Hepatocyte (in vitro differentiated cells): ENCODE measurements around the gene LHPP. TPM values are rescaled to one million over a fixed set of nuclear protein-coding genes. Genes with fewer than 3 reads are reported as not detected.

ENCODE experiments used
- DNase-seq: peaks from one replicate; pipeline ENCODE4 v3.0.0-alpha.2; 2016; ENCODE audit warnings: low spot score
- H2AFZ ChIP-seq: fragments of 200-600 bp; sonication (generic); 2 replicates; pipeline ENCODE4 v1.6.0; 2016; ENCODE audit warnings: antibody characterized with exemption, mild to moderate bottlenecking
- H3K27ac ChIP-seq: fragments of 200-600 bp; sonication (generic); 2 replicates; pipeline ENCODE4 v1.5.1; 2016; ENCODE audit warnings: mild to moderate bottlenecking
- H3K27me3 ChIP-seq: fragments of 200-600 bp; sonication (generic); 2 replicates; pipeline ENCODE4 v1.6.1; 2016
- H3K36me3 ChIP-seq: fragments of 200-600 bp; sonication (generic); replicated peaks from 2 replicates; pipeline ENCODE4 v1.5.1; 2016; ENCODE audit warnings: low read depth; ENCODE audit not compliant: insufficient read depth
- H3K4me1 ChIP-seq: fragments of 200-600 bp; sonication (generic); 2 replicates; pipeline ENCODE4 v1.5.1; 2016; ENCODE audit warnings: mild to moderate bottlenecking, moderate library complexity; ENCODE audit not compliant: insufficient read depth
- H3K4me2 ChIP-seq: fragments of 200-600 bp; sonication (generic); 2 replicates; pipeline ENCODE4 v1.6.0; 2016
- H3K4me3 ChIP-seq: fragments of 200-600 bp; sonication (generic); 2 replicates; pipeline ENCODE4 v1.5.1; 2016; ENCODE audit warnings: mild to moderate bottlenecking
- H3K79me2 ChIP-seq: fragments of 200-600 bp; sonication (generic); 2 replicates; pipeline ENCODE4 v1.6.0; 2017; ENCODE audit warnings: mild to moderate bottlenecking
- H3K9me2 ChIP-seq: fragments of 200-600 bp; sonication (generic); replicated peaks from 2 replicates; pipeline ENCODE4 v1.6.0; 2017; ENCODE audit warnings: mild to moderate bottlenecking; ENCODE audit not compliant: insufficient read depth
- H3K9me3 ChIP-seq: fragments of 200-600 bp; sonication (generic); 2 replicates; pipeline ENCODE4 v1.5.1; 2016; ENCODE audit warnings: low read depth, mild to moderate bottlenecking
- H4K20me1 ChIP-seq: fragments of 200-600 bp; sonication (generic); 2 replicates; pipeline ENCODE4 v1.6.0; 2016; ENCODE audit warnings: mild to moderate bottlenecking; ENCODE audit not compliant: insufficient read depth, poor library complexity, severe bottlenecking
- CTCF ChIP-seq: fragments of 200-600 bp; sonication (generic); IDR thresholded peaks from 2 replicates; pipeline ENCODE4 v1.5.1; 2016; ENCODE audit warnings: antibody characterized with exemption, mild to moderate bottlenecking; ENCODE audit not compliant: poor library complexity
- EZH2 ChIP-seq: fragments of 200-600 bp; sonication (generic); IDR thresholded peaks from 2 replicates; pipeline ENCODE4 v1.6.1; 2016; ENCODE audit warnings: antibody characterized with exemption, mild to moderate bottlenecking, borderline replicate concordance
- EZH2phosphoT487 ChIP-seq: fragments of 200-600 bp; sonication (generic); IDR thresholded peaks from one replicate; pipeline ENCODE4 v1.6.1; 2018; ENCODE audit warnings: antibody characterized with exemption, mild to moderate bottlenecking, low read depth, moderate library complexity; ENCODE audit not compliant: unreplicated experiment, severe bottlenecking
- WGBS: methylation state at CpG from one replicate; pipeline ENCODE4 v1.1.6; 2016; ENCODE audit warnings: low lambda C conversion rate; ENCODE audit errors: missing lambda C conversion rate; 5-methylcytosine and 5-hydroxymethylcytosine counted together
- polyA plus RNA-seq: library from polyadenylated mRNA; unstranded; fragments of >200 nt; fragmentation: Nextera tagmentation; extraction: Ambion mirVana; gene quantifications from 2 replicates; pipeline ENCODE4 v1.2.1, GENCODE V29; 2016
- total RNA-seq: library from RNA; depleted of rRNA; stranded (reverse); fragments of >200 nt; gene quantifications from 2 replicates; pipeline ENCODE4 v1.2.3, GENCODE V29; 2014

The LHPP gene
- total and polyA plus RNA-seq, 2 experiments from 2014 or later, result 29.4 to 30.3 TPM

DNA sequence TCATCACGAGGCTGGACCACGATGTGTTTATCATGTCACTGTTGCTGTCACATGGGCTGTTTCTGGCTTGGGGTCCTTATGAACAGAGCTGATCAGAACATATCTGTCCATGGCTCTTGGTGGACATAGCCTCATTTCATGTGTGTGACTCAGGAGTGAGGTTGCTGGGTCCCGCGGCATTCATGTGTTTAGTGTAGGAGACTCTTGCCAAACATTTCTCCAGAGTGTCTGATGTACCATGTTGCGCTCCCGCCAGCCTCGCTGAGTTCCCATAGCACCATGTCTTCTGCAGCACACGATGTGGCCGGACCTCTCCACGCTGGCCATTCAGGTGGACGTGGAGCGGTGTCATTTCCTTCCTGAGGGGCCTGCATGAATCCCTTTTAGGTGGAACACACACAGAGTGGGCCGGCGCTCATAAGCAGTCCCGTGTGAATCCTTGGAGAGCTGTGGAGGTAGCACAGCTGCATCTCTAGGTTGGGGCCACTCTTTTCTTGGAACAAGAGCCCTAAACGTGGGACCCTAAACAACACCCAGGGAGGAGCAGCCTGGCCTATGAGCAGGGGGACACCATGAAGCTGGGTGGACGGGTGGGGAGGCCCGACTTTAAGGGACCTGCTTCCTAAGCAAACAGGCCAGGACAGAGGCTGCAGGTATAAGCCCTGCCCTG is 134.6 kb downstream of the LHPP start:
- Histone ChIP-seq H2AFZ (no peak overlapping the region), H3K4me2 (no peak overlapping the region), H3K27me3 (no peaks in the 10 kb centered on the region), H3K9me2 (no peaks in the 10 kb centered on the region), H4K20me1 (no peaks in the 10 kb centered on the region), H3K79me2 (no peaks in the 10 kb centered on the region), H3K27ac (no peak overlapping the region), H3K4me1 (no peaks in the 10 kb centered on the region), H3K9me3 (no peaks in the 10 kb centered on the region), H3K36me3 (no peaks in the 10 kb centered on the region), H3K4me3 (no peak overlapping the region)
- WGBS, result 96% methylated on average over 18 of the region's 18 CpGs
- no peak for DNase-seq
- no peak for TF ChIP-seq EZH2phosphoT487
- no peak for TF ChIP-seq CTCF
- no peak for TF ChIP-seq EZH2

GRCh38 chr10:124596962-124597845 is 135.6 kb downstream of the LHPP start:
- H3K4me3 ChIP-seq, result no peak overlapping the region
- TF ChIP-seq CTCF (no peak), EZH2 (no peak), EZH2phosphoT487 (no peak)
- H3K79me2 ChIP-seq, result no peaks in the 10 kb centered on the region
- H3K27ac ChIP-seq, result no peak overlapping the region
- no peaks in the 10 kb centered on the region for H3K27me3 ChIP-seq
- no peak overlapping the region for H2AFZ ChIP-seq
- H3K36me3 ChIP-seq, result no peaks in the 10 kb centered on the region
- WGBS, result 76% methylated on average over 21 of the region's 21 CpGs
- H4K20me1 ChIP-seq, result no peaks in the 10 kb centered on the region
- no peak overlapping the region for H3K4me2 ChIP-seq
- no peaks in the 10 kb centered on the region for H3K4me1 ChIP-seq
- H3K9me3 ChIP-seq, result no peaks in the 10 kb centered on the region
- DNase-seq, result peak; percentile 36
- no peaks in the 10 kb centered on the region for H3K9me2 ChIP-seq

DNA sequence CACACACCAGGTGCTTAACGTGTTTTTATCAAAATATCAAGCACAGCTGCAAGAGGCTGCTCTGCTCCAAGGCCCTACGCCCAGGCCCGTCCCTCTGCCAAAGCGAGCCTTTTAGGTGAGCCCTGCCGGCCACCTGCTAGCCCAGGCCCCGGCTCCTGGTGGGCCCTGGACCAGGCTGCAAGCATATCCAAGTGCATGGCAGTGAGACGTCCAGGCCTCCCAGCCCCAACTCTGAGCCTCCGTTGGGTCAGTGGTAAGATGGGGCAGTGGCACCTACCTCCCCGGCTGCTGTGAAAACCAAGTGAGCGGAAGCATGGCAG is 136.2 kb downstream of the LHPP start:
- no peaks in the 10 kb centered on the region for H4K20me1 ChIP-seq
- no peaks in the 10 kb centered on the region for H3K9me3 ChIP-seq
- H3K79me2 ChIP-seq, result no peaks in the 10 kb centered on the region
- H3K4me3 ChIP-seq, result no peak overlapping the region
- WGBS, result 93% methylated on average over 10 of the region's 10 CpGs
- no peaks in the 10 kb centered on the region for H3K27me3 ChIP-seq
- H2AFZ ChIP-seq, result no peak overlapping the region
- no peaks in the 10 kb centered on the region for H3K36me3 ChIP-seq
- H3K27ac ChIP-seq, result no peak overlapping the region
- DNase-seq, result no peak
- no peak for TF ChIP-seq EZH2phosphoT487
- TF ChIP-seq EZH2, result no peak
- TF ChIP-seq CTCF, result no peak
- no peak overlapping the region for H3K4me2 ChIP-seq
- H3K9me2 ChIP-seq, result no peaks in the 10 kb centered on the region
- H3K4me1 ChIP-seq, result no peaks in the 10 kb centered on the region
